ENCODE measurements around the gene GATD1. TPM values are rescaled to one million over a fixed set of nuclear protein-coding genes. Genes with fewer than 3 reads are reported as not detected.
A peak's percentile ranks its signal among the peaks of the same experiment; 100 is the strongest.

Gene GATD1
- total and polyA plus RNA-seq, 11 donors: 13.4 to 30.8 (median 20.5) TPM

DNA sequence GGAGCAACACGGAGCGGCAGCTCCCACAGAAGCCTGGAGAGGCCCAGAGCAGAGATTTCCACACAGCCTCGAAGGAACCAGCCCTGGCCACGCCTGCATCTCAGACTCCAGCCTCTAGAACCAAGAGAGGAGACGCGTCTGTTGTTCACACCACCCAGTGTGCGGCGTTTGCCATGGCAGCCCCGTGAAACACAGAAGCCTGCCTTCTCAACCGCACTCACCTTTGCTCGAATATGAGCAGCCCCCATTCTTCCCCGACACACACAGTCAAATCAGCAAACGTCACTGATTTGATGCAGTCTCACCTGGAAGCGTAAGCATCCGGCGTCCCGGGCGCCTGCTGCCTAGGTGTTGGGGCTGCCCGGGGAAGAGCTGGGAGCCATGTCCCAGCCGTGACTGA, 44.2 kb downstream of the GATD1 start:
- Histone ChIP-seq H3K27me3 (peaks cover 0 to 22% (median 0%) of the 10 kb centered on the region in 9 donors), H3K27ac (no peak overlapping the region), H3K4me3 (no peak overlapping the region), H3K4me1 (peaks cover 0 to 15% (median 5%) of the 10 kb centered on the region in 12 donors), H3K36me3 (no peaks in the 10 kb centered on the region), H3K9me3 (no peaks in the 10 kb centered on the region)
- TF ChIP-seq, protein P1, sequence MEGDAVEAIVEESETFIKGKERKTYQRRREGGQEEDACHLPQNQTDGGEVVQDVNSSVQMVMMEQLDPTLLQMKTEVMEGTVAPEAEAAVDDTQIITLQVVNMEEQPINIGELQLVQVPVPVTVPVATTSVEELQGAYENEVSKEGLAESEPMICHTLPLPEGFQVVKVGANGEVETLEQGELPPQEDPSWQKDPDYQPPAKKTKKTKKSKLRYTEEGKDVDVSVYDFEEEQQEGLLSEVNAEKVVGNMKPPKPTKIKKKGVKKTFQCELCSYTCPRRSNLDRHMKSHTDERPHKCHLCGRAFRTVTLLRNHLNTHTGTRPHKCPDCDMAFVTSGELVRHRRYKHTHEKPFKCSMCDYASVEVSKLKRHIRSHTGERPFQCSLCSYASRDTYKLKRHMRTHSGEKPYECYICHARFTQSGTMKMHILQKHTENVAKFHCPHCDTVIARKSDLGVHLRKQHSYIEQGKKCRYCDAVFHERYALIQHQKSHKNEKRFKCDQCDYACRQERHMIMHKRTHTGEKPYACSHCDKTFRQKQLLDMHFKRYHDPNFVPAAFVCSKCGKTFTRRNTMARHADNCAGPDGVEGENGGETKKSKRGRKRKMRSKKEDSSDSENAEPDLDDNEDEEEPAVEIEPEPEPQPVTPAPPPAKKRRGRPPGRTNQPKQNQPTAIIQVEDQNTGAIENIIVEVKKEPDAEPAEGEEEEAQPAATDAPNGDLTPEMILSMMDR (IDR thresholded peaks at IDR 0.05): no peak
- TF ChIP-seq POLR2A (IDR thresholded peaks at IDR 0.05): no peak
- DNase-seq (no peak), ATAC-seq (no peak)
- WGBS, 4 donors: 78 to 88% (median 81%) methylated on average over 19 to 20 of the region's 20 CpGs
- intact Hi-C loops (cut with DNase I): loop anchor here in 1 of 10 donors (10.0 kb wide), 1 partner anchor 62 kb away; the partner anchor contains the start of genes CEND1 and SLC25A22

DNA sequence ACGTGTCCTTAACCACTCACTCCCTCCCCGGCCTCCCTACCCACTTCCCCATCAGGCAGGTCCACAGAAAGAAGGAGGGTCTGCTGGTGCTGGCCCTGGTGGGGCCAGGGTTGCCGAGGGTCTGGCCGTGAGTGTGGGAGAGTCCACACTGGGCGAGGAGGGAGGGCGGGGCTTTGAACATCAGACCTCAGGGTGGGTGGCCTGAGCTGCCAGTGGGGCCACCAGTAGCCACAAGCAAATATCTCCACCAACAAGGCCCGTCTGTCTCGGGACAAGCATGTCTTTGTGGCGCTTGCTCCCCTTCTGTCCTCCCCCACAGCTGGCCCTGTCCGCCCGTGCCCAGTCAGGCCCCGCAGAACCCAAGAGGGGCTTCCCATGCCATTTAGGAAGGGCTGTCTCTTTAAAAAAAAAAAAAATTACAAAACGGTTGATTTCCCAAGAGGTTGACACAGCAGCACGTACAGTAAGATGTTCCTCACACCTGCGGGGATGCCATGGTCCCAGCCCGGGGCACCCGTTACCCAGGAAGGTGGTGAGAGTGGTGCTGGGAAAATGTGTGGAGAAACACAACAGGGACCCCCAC, 47.7 kb downstream of the GATD1 start:
- Histone ChIP-seq H3K27me3 (peaks cover 15 to 56% (median 25%) of the 10 kb centered on the region in 9 donors), H3K27ac (no peak overlapping the region), H3K36me3 (no peaks in the 10 kb centered on the region), H3K4me1 (peaks cover 0 to 30% (median 22%) of the 10 kb centered on the region in 12 donors), H3K4me3 (no peak overlapping the region), H3K9me3 (no peaks in the 10 kb centered on the region)
- no peak for TF ChIP-seq POLR2A (IDR thresholded peaks at IDR 0.05)
- TF ChIP-seq, protein P1 (IDR thresholded peaks at IDR 0.05): no peak
- ATAC-seq (no peak), DNase-seq (peak in 1 of 5 donors; percentile 47)
- intact Hi-C loops (cut with DNase I): loop anchor here in 7 of 10 donors (2.0 to 10.0 kb wide), 6 partner anchors 65 to 177 kb away; partner anchors contain the start of genes CEND1 (in 1 of the 7) and SLC25A22 (in 1 of the 7)
- WGBS, 4 donors: 52 to 68% (median 61%) methylated on average over 7 to 17 of the region's 17 CpGs

DNA sequence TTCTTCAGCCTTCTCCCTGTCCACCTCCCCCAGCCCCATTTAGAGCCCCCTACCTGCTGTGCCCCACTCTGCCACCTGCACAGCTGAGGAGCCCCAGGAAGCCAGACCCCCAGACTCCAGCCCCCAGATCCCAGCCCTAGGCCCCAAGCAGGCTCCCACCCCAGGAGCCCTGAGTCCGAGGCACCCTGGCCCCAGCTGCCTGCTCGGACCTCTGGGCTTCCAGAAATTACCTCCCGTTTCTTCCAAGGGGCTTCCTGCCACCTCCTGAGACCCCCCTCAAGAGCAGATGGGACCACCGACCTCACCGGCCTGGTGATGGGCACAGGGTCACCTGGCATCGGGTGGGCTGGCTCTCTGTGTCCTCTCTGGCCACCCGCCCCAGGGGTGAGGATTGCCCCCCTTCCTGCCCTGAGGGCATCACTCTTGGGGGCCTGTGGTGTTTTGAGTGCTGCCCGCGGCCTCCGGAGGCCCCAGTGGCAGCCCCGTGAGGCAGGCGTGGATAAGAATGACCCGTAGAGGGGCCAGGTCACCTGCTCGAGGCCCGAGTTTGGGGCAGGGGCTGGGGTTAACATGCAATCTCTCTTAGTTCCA, 48.3 kb downstream of the GATD1 start:
- TF ChIP-seq, protein P1 (IDR thresholded peaks at IDR 0.05): no peak
- no peak for TF ChIP-seq POLR2A (IDR thresholded peaks at IDR 0.05)
- ATAC-seq (no peak), DNase-seq (no peak)
- WGBS, 4 donors: 79 to 83% (median 81%) methylated on average over 5 to 15 of the region's 15 CpGs
- H3K36me3 ChIP-seq: no peaks in the 10 kb centered on the region
- H3K4me1 ChIP-seq: peaks cover 0 to 30% (median 22%) of the 10 kb centered on the region in 12 donors
- intact Hi-C loops (cut with DNase I): loop anchor here in 6 of 10 donors (2.0 to 10.0 kb wide), 5 partner anchors 64 to 177 kb away; no protein-coding TSS in a partner anchor
- H3K4me3 ChIP-seq: no peak overlapping the region
- no peak overlapping the region for H3K27ac ChIP-seq
- H3K9me3 ChIP-seq: no peaks in the 10 kb centered on the region
- peaks cover 18 to 59% (median 27%) of the 10 kb centered on the region in 9 donors for H3K27me3 ChIP-seq
